Measurements from ENCODE around the gene PAIP2B.

DNA sequence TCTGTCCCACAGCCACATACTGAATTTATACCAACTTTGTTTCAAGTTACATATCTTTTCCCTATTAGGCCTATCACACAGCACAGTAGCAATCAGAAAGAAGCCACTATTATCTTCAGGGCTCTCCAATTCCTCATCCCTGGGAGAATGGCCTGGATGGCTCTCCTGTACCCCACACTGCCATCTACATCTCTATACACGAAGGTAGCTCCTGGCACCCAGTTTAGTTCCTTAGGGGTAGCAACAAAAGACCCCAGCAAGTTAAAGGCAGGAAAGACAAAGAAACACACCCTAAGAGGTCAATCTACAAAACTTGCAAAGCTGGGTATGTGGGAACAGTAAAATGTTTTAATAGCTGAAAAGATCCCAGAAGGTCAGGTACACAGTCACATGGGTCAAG is 39.9 kb downstream of the PAIP2B start:
- TF ChIP-seq, protein P1, sequence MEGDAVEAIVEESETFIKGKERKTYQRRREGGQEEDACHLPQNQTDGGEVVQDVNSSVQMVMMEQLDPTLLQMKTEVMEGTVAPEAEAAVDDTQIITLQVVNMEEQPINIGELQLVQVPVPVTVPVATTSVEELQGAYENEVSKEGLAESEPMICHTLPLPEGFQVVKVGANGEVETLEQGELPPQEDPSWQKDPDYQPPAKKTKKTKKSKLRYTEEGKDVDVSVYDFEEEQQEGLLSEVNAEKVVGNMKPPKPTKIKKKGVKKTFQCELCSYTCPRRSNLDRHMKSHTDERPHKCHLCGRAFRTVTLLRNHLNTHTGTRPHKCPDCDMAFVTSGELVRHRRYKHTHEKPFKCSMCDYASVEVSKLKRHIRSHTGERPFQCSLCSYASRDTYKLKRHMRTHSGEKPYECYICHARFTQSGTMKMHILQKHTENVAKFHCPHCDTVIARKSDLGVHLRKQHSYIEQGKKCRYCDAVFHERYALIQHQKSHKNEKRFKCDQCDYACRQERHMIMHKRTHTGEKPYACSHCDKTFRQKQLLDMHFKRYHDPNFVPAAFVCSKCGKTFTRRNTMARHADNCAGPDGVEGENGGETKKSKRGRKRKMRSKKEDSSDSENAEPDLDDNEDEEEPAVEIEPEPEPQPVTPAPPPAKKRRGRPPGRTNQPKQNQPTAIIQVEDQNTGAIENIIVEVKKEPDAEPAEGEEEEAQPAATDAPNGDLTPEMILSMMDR (IDR thresholded peaks at IDR 0.05; ENCODE audit: low read depth, low read length, poor library complexity, severe bottlenecking): no peak
- TF ChIP-seq EZH2phosphoT487 (IDR thresholded peaks at IDR 0.05; ENCODE audit: borderline replicate concordance, low read length): no peak

All from DOHH2 (cell line).